Erythroblast (primary cell): ENCODE measurements around the gene PCDH9.

Experiments used
- DNase-seq, 2 experiments: peaks; one replicate each; lab custom pipeline; 2025; lab: John Stamatoyannopoulos, UW
- GATA1 ChIP-seq: IDR thresholded peaks from 2 replicates; pipeline ENCODE4 v1.6.1; 2011; ENCODE audit warnings: low read depth, mild to moderate bottlenecking, control low read depth, low read length, moderate library complexity
- POLR2A ChIP-seq: IDR thresholded peaks from 2 replicates; pipeline ENCODE4 v1.6.1; 2011; ENCODE audit warnings: mild to moderate bottlenecking, low read length

Gene PCDH9

GRCh38 chr13:66341635-66342377, 888.3 kb downstream of the PCDH9 start:
- TF ChIP-seq GATA1 (no peak), POLR2A (no peak)
- no peak for DNase-seq

GRCh38 chr13:66339214-66339613, 890.9 kb downstream of the PCDH9 start:
- no peak for DNase-seq
- TF ChIP-seq GATA1, result no peak
- TF ChIP-seq POLR2A, result no peak

GRCh38 chr13:66338542-66338941, 891.6 kb downstream of the PCDH9 start:
- no peak for TF ChIP-seq POLR2A
- no peak for TF ChIP-seq GATA1
- DNase-seq, result no peak

- TF ChIP-seq GATA1 (no peak), POLR2A (no peak)
- DNase-seq, result no peak
Measured at GRCh38 chr13:66335626-66336025, 894.5 kb downstream of the PCDH9 start.

GRCh38 chr13:66329988-66330451, 900.1 kb downstream of the PCDH9 start:
- no peak for TF ChIP-seq GATA1
- TF ChIP-seq POLR2A, result no peak
- no peak for DNase-seq

- TF ChIP-seq POLR2A (no peak), GATA1 (no peak)
- no peak for DNase-seq
Measured at GRCh38 chr13:66328476-66328875, 901.7 kb downstream of the PCDH9 start.

- no peak for DNase-seq
Measured at GRCh38 chr13:66323745-66324347, 906.3 kb downstream of the PCDH9 start.

GRCh38 chr13:66322936-66323335, 907.2 kb downstream of the PCDH9 start:
- no peak for DNase-seq
- TF ChIP-seq GATA1 (no peak), POLR2A (no peak)

More at GRCh38 chr13:66323745-66324347, 906.3 kb downstream of the PCDH9 start:
- no peak for TF ChIP-seq POLR2A
- TF ChIP-seq GATA1, result no peak

GRCh38 chr13:66322193-66322740, 907.9 kb downstream of the PCDH9 start:
- no peak for TF ChIP-seq POLR2A
- TF ChIP-seq GATA1, result no peak
- DNase-seq, result no peak

GRCh38 chr13:66314911-66315310, 915.2 kb downstream of the PCDH9 start:
- no peak for TF ChIP-seq POLR2A
- TF ChIP-seq GATA1, result no peak

GRCh38 chr13:66313413-66313812, 916.7 kb downstream of the PCDH9 start:
- DNase-seq, result no peak
- TF ChIP-seq GATA1, result no peak
- TF ChIP-seq POLR2A, result no peak

More at GRCh38 chr13:66314911-66315310, 915.2 kb downstream of the PCDH9 start:
- no peak for DNase-seq

- DNase-seq, result no peak
- TF ChIP-seq GATA1 (no peak), POLR2A (no peak)
Measured at GRCh38 chr13:66312312-66313087, 917.6 kb downstream of the PCDH9 start.

GRCh38 chr13:66305961-66306617, 924.0 kb downstream of the PCDH9 start:
- no peak for TF ChIP-seq POLR2A
- DNase-seq, result no peak
